Measurements from ENCODE around the gene DNAJC13. TPM values are rescaled to one million over a fixed set of nuclear protein-coding genes. Genes with fewer than 3 reads are reported as not detected.

Gene DNAJC13
- total and polyA plus RNA-seq, 2 of the 8 experiments (the other 6 are each of a cell fraction or from before 2014, with no cell fraction given), result 7.9 to 28.8 TPM

Other genes with a start within 250 kb of the DNAJC13 start
- gene ACP3, start 100.1 kb upstream of the DNAJC13 start, total RNA-seq (2021; fragmentation: NEBNext Ultra II Directional; extraction: Animal tissue kit (Norgen Biotek cat#: 25700)), result 1.2 and 2.4 TPM in 2 replicates
- gene ACP3, start 100.1 kb upstream of the DNAJC13 start, polyA plus RNA-seq (2011; rRNA removed), result 0.67 and 1.4 TPM in 2 replicates
- gene ACKR4, start 179.8 kb downstream of the DNAJC13 start, total RNA-seq (2021; fragmentation: NEBNext Ultra II Directional; extraction: Animal tissue kit (Norgen Biotek cat#: 25700)), result not detected in 2 replicates
- not detected in 2 replicates for gene ACKR4, start 179.8 kb downstream of the DNAJC13 start, polyA plus RNA-seq (2011; rRNA removed)
- 10.6 and 11.0 TPM in 2 replicates for gene ACAD11, start 242.3 kb downstream of the DNAJC13 start, total RNA-seq (2021; fragmentation: NEBNext Ultra II Directional; extraction: Animal tissue kit (Norgen Biotek cat#: 25700))
- 3.8 and 5.5 TPM in 2 replicates for gene ACAD11, start 242.3 kb downstream of the DNAJC13 start, polyA plus RNA-seq (2011; rRNA removed)
- 28.0 and 28.7 TPM in 2 replicates for gene UBA5, start 242.8 kb downstream of the DNAJC13 start, total RNA-seq (2021; fragmentation: NEBNext Ultra II Directional; extraction: Animal tissue kit (Norgen Biotek cat#: 25700))
- 11.0 and 15.5 TPM in 2 replicates for gene UBA5, start 242.8 kb downstream of the DNAJC13 start, polyA plus RNA-seq (2011; rRNA removed)